AG09319 (cell line): ENCODE data around the gene GPR78.

Source experiments
- DNase-seq: peaks from one replicate; pipeline ENCODE4 v3.0.0-alpha.2; 2010; ENCODE audit warnings: low read depth; ENCODE audit errors: extremely low read depth
- CTCF ChIP-seq: IDR thresholded peaks from 2 replicates; pipeline ENCODE4 v1.5.1; 2011; ENCODE audit warnings: low read depth, mild to moderate bottlenecking, inconsistent platforms, low read length, moderate library complexity

The GPR78 gene

DNA sequence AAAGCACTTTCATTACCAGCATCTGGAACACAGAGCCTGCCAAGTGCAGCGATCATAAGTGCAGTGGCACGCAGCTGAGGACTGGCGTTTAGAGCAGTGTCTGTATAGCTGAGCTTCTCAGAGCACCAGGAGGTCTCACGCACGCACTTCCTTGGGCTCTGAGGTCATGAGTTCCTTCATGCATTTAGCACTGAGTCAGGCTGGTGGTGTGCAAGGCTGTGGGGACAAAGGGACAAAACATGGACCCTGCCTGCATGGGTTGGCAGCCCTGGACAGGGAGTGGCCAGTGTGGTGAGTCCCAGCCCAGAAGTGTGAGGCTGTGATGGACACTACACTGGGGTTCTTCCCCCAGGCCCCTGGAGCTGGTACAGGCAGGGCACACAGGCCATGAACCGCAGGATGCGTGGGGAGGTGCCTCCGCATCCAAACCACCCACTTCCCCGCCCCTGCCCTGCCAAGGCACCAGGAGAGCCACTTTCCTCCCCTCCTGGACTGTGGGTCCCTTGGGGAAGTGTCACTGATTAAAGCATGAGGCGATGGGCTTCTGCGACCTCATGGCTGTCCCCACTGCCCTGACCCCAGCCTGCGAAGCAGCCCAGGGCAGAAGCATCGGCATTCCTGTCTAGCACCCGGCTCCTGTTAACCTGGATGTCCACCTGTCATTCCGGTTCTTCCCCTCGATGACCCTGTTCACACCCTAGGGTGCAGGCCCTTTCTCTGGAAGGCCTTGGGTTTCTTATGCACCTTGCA lies 37.2 kb upstream of the GPR78 start:
- DNase-seq = no peak
- TF ChIP-seq CTCF = no peak

DNA sequence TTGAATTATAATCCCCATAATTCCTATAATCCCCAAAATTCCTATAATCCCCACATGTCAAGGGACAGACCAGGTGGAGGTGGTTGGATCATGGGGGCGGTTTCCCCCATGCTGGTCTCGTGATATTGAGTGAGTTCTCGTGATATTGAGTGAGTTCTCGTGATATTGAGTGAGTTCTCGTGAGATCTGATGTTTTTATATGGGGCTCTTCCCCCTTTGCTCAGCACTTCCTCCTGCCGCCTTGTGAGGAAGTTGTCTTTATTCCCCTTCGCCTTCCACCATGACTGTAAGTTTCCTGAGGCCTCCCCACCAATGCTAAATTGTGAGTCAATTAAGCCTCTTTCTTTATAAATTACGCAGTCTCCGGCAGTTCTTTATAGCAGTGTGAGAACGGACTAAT lies 36.6 kb upstream of the GPR78 start:
- no peak for TF ChIP-seq CTCF
- DNase-seq = no peak

- no peak for TF ChIP-seq CTCF
Observed at GRCh38 chr4:8544282-8544681, 35.9 kb upstream of the GPR78 start.

DNA sequence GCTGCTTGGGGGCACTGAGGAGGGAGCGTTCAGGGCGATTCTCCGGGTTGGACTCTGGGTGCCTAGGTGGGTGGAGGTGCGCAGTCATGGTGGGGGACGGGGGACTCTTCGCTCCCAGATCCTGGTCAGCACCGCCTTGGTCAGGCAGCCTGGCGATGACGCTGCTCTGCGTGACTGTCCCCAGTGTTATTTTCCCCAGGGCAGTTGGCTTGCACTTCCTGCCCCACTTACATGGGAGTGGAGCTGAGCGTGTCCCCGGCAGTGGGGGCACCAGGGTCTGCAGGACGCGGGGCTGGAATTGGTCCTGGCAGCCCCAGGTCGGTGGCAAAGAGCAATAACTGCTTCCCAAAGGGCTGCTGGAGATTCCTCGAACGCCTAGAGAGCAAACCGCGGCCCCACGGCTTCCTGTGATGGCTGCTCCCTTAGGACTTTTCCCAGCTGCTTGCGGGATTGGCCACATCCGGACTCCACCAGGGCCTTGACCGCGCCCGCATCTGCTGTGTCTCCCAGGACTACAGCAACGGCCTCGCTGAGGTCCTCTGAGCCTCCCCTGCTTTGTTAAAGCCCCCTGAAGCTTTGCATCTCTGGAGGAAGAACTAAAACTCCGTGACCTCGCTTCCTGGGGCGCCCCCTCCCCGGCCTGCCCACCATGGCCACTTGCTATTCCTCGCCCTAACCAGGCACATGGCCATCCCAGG lies 35.3 kb upstream of the GPR78 start:
- no peak for TF ChIP-seq CTCF
- DNase-seq = no peak

More at GRCh38 chr4:8544282-8544681, 35.9 kb upstream of the GPR78 start:
- DNase-seq = no peak

- DNase-seq = no peak
- no peak for TF ChIP-seq CTCF
Observed at GRCh38 chr4:8545439-8545765, 34.8 kb upstream of the GPR78 start.

DNA sequence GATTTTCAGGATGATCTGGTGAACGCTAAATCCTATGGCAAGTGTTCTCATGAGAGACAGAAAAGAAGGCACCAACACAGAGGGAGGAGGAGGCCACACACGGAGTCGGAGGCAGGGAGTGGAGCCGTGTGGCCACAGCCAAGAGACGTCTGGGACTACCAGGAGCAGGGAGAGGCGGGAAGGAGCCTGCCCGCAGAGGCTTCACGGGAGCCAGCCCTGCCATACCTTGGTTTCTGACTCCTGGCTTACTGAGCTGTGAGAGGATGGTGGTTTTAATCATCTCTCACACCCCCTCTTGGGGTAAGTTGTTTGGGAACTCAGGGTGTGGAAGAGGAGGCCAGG lies 33.5 kb upstream of the GPR78 start:
- DNase-seq = no peak
- no peak for TF ChIP-seq CTCF

DNA sequence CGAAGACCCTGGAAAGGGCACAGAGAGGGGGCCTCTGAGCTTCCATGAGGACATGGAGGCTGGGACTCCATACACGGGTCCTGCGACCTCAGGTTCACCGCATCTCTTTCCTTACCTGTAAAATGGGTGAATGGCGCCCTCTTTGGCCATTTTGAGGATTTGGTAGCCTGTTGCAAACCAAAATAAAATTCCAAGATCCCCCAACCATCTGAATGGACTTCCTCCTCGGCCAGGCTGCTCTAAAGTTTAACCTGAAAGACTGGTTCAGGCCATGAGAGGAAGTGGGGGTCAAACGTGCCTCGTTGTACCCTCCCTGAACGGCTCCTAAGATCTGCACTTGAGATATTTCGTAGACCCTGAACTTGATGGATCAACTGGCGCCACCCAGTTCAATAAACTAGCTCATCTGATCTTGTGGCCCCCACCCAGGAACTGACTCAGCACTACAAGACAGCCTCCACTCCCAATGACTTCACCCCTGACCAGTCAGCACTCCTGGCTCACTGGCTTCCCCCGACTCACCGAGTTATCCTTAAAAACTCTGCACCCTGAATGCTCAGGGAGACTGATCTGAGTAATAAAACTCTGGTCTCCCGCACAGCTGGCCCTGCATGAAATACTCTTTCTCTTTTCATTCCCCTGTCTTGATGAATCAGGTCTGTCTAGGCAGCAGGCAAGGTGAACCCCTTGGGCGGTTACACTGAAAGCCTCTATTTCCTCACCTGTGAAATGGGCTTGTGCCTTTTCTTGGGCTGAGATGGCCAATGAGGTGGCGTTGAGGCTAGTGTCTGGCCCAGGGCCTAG lies 32.9 kb upstream of the GPR78 start:
- DNase-seq = no peak
- TF ChIP-seq CTCF = peak; percentile 19
